Measurements from ENCODE around the gene SLC24A3.

The SLC24A3 gene

GRCh38 chr20:19408971-19409370 is 196.5 kb downstream of the SLC24A3 start:
- H3K36me3 ChIP-seq (ENCODE audit: control insufficient read depth, insufficient read depth, low read length), result no peaks in the 10 kb centered on the region
- no peaks in the 10 kb centered on the region for H3K27me3 ChIP-seq (ENCODE audit: control insufficient read depth, insufficient read depth, low read length)
- no peak overlapping the region for H3K27ac ChIP-seq (ENCODE audit: low read depth, low read length)
- H3K4me1 ChIP-seq (ENCODE audit: control insufficient read depth, insufficient read depth, low read length), result peaks cover 3% of the 10 kb centered on the region; the same call in 1 of the 2 replicates
- no peak overlapping the region for H3K9ac ChIP-seq (ENCODE audit: low read length)
- no peaks in the 10 kb centered on the region for H3K9me3 ChIP-seq (ENCODE audit: control insufficient read depth, insufficient read depth, low read depth, low read length)
- no peak overlapping the region for H3K4me3 ChIP-seq (ENCODE audit: low read depth, low read length)

DNA sequence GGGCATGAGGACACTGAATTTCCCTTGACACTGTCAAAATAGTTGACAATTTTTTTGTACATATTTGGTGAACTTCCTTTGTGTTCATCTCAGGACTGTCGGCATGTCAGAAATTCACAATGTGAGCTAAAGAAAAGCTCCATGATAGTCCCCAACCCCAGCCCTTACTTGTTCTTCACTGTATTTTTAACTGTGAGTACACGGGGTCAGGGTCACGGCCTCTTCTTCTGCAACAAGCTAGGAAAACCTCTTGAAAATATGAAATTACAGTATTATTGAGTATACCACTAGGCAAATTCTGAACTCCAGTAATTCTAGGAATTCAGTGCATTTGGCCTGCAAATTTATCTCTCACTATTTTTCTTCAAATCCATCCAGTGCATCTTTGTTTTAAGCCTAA is 199.4 kb downstream of the SLC24A3 start:
- H3K4me3 ChIP-seq (ENCODE audit: low read depth, low read length), result no peak overlapping the region
- H3K36me3 ChIP-seq (ENCODE audit: control insufficient read depth, insufficient read depth, low read length), result no peaks in the 10 kb centered on the region

DNA sequence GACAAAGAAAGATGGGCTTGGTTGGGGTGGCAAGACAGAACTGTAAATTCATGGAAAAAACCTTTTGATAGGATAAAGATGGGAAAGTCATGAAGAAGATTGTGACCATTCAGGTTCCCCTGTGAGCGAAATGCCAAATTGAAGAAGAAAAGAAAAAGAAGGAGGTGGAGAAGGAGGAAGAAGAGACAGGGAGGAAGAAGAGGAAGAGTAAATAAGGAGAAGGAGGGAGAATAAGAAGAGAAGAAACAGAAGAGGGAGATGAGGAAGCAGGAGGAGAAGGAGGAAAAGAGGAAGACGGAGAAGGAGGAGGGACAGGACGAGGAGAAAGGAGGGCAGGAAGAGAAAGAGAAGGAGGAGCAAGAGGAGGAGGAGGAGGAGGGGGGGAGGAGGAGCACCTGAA is 199.8 kb downstream of the SLC24A3 start:
- Histone ChIP-seq H3K9ac (ENCODE audit: low read length) (no peak overlapping the region), H3K36me3 (ENCODE audit: control insufficient read depth, insufficient read depth, low read length) (no peaks in the 10 kb centered on the region), H3K4me1 (ENCODE audit: control insufficient read depth, insufficient read depth, low read length) (peaks cover 3% of the 10 kb centered on the region; the same call in 1 of the 2 replicates), H3K27me3 (ENCODE audit: control insufficient read depth, insufficient read depth, low read length) (no peaks in the 10 kb centered on the region), H3K4me3 (ENCODE audit: low read depth, low read length) (no peak overlapping the region), H3K9me3 (ENCODE audit: control insufficient read depth, insufficient read depth, low read depth, low read length) (no peaks in the 10 kb centered on the region), H3K27ac (ENCODE audit: low read depth, low read length) (no peak overlapping the region)

More for the DNA sequence above, 199.4 kb downstream of the SLC24A3 start:
- Histone ChIP-seq H3K4me1 (ENCODE audit: control insufficient read depth, insufficient read depth, low read length) (peaks cover 3% of the 10 kb centered on the region; the same call in 1 of the 2 replicates), H3K27me3 (ENCODE audit: control insufficient read depth, insufficient read depth, low read length) (no peaks in the 10 kb centered on the region), H3K27ac (ENCODE audit: low read depth, low read length) (no peak overlapping the region), H3K9me3 (ENCODE audit: control insufficient read depth, insufficient read depth, low read depth, low read length) (no peaks in the 10 kb centered on the region), H3K9ac (ENCODE audit: low read length) (no peak overlapping the region)

GRCh38 chr20:19414600-19414999 is 202.2 kb downstream of the SLC24A3 start:
- Histone ChIP-seq H3K9ac (ENCODE audit: low read length) (no peak overlapping the region), H3K27ac (ENCODE audit: low read depth, low read length) (no peak overlapping the region), H3K27me3 (ENCODE audit: control insufficient read depth, insufficient read depth, low read length) (no peaks in the 10 kb centered on the region), H3K36me3 (ENCODE audit: control insufficient read depth, insufficient read depth, low read length) (no peaks in the 10 kb centered on the region), H3K4me3 (ENCODE audit: low read depth, low read length) (no peak overlapping the region), H3K9me3 (ENCODE audit: control insufficient read depth, insufficient read depth, low read depth, low read length) (no peaks in the 10 kb centered on the region), H3K4me1 (ENCODE audit: control insufficient read depth, insufficient read depth, low read length) (no peaks in the 10 kb centered on the region)

DNA sequence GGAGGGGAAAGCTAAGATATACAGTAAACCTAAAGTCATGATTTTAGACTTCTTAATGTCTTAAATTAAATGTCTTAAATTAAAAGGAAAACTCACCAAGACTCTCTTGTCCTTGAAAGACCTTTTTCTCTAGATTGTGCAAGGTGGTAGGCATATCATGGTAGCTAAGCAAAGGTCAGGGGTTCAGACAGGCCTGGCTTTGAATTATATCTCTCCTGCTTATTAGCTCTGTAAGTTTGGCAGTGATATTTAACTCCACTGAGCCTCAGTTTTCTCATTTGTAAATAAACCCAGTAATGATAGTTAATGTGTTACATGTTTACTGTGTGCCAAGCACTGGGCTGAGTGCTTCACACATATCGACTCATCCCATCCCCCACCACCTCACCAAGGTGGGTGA is 203.3 kb downstream of the SLC24A3 start:
- no peaks in the 10 kb centered on the region for H3K27me3 ChIP-seq (ENCODE audit: control insufficient read depth, insufficient read depth, low read length)
- H3K4me1 ChIP-seq (ENCODE audit: control insufficient read depth, insufficient read depth, low read length), result no peaks in the 10 kb centered on the region
- H3K36me3 ChIP-seq (ENCODE audit: control insufficient read depth, insufficient read depth, low read length), result no peaks in the 10 kb centered on the region
- no peaks in the 10 kb centered on the region for H3K9me3 ChIP-seq (ENCODE audit: control insufficient read depth, insufficient read depth, low read depth, low read length)
- H3K9ac ChIP-seq (ENCODE audit: low read length), result no peak overlapping the region
- no peak overlapping the region for H3K4me3 ChIP-seq (ENCODE audit: low read depth, low read length)
- no peak overlapping the region for H3K27ac ChIP-seq (ENCODE audit: low read depth, low read length)

DNA sequence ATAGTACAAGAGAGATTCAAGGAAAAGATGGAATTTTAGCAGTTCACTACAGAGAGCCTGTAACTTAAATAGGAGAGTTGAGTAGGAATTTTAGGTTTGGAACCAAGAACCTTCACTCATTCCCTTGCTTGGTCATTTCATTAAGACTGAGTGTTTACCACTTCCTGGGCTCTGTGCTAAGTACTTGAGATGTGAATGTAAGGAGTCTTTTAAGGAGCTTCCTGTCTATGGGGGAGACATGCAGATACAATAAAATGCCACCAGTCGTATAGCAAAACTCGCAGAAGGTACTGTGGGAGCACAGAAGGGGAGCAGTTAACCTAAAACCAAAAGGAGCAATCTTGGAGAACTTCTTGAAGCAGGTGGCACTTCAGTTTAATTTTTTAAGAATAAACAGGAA is 204.2 kb downstream of the SLC24A3 start:
- Histone ChIP-seq H3K9me3 (ENCODE audit: control insufficient read depth, insufficient read depth, low read depth, low read length) (0 out of 2 replicates have a peak, but pooled peaks cover 3% of the 10 kb centered on the region), H3K27ac (ENCODE audit: low read depth, low read length) (no peak overlapping the region), H3K36me3 (ENCODE audit: control insufficient read depth, insufficient read depth, low read length) (no peaks in the 10 kb centered on the region), H3K4me1 (ENCODE audit: control insufficient read depth, insufficient read depth, low read length) (no peaks in the 10 kb centered on the region), H3K4me3 (ENCODE audit: low read depth, low read length) (no peak overlapping the region), H3K27me3 (ENCODE audit: control insufficient read depth, insufficient read depth, low read length) (no peaks in the 10 kb centered on the region), H3K9ac (ENCODE audit: low read length) (no peak overlapping the region)

GRCh38 chr20:19419396-19419795 is 207.0 kb downstream of the SLC24A3 start:
- peaks cover 21% of the 10 kb centered on the region for H3K4me1 ChIP-seq (ENCODE audit: control insufficient read depth, insufficient read depth, low read length)
- H3K36me3 ChIP-seq (ENCODE audit: control insufficient read depth, insufficient read depth, low read length), result no peaks in the 10 kb centered on the region
- H3K9ac ChIP-seq (ENCODE audit: low read length), result no peak overlapping the region
- H3K27me3 ChIP-seq (ENCODE audit: control insufficient read depth, insufficient read depth, low read length), result no peaks in the 10 kb centered on the region
- 0 out of 2 replicates have a peak, but pooled peaks cover 3% of the 10 kb centered on the region for H3K9me3 ChIP-seq (ENCODE audit: control insufficient read depth, insufficient read depth, low read depth, low read length)
- no peak overlapping the region for H3K27ac ChIP-seq (ENCODE audit: low read depth, low read length)
- H3K4me3 ChIP-seq (ENCODE audit: low read depth, low read length), result no peak overlapping the region

- Histone ChIP-seq H3K36me3 (ENCODE audit: control insufficient read depth, insufficient read depth, low read length) (no peaks in the 10 kb centered on the region), H3K27me3 (ENCODE audit: control insufficient read depth, insufficient read depth, low read length) (no peaks in the 10 kb centered on the region), H3K4me1 (ENCODE audit: control insufficient read depth, insufficient read depth, low read length) (peaks cover 25% of the 10 kb centered on the region), H3K27ac (ENCODE audit: low read depth, low read length) (peak overlapping the region; percentile 63; the same call in 1 of the 2 replicates), H3K4me3 (ENCODE audit: low read depth, low read length) (peak overlapping the region; percentile 23; the same call in 1 of the 2 replicates), H3K9ac (ENCODE audit: low read length) (no peak overlapping the region), H3K9me3 (ENCODE audit: control insufficient read depth, insufficient read depth, low read depth, low read length) (0 out of 2 replicates have a peak, but pooled peaks cover 3% of the 10 kb centered on the region)
These were observed 210.9 kb downstream of the SLC24A3 start for GRCh38 chr20:19423097-19423899.

GRCh38 chr20:19423900-19424620 is 211.6 kb downstream of the SLC24A3 start:
- peaks cover 25% of the 10 kb centered on the region for H3K4me1 ChIP-seq (ENCODE audit: control insufficient read depth, insufficient read depth, low read length)
- no peak overlapping the region for H3K4me3 ChIP-seq (ENCODE audit: low read depth, low read length)
- no peak overlapping the region for H3K9ac ChIP-seq (ENCODE audit: low read length)
- H3K36me3 ChIP-seq (ENCODE audit: control insufficient read depth, insufficient read depth, low read length), result no peaks in the 10 kb centered on the region
- 0 out of 2 replicates have a peak, but pooled peaks cover 3% of the 10 kb centered on the region for H3K9me3 ChIP-seq (ENCODE audit: control insufficient read depth, insufficient read depth, low read depth, low read length)
- H3K27ac ChIP-seq (ENCODE audit: low read depth, low read length), result no peak overlapping the region
- H3K27me3 ChIP-seq (ENCODE audit: control insufficient read depth, insufficient read depth, low read length), result no peaks in the 10 kb centered on the region

- 0 out of 2 replicates have a peak, but pooled peaks cover 2% of the 10 kb centered on the region for H3K9me3 ChIP-seq (ENCODE audit: control insufficient read depth, insufficient read depth, low read depth, low read length)
- H3K27ac ChIP-seq (ENCODE audit: low read depth, low read length), result no peak overlapping the region
- H3K9ac ChIP-seq (ENCODE audit: low read length), result no peak overlapping the region
- H3K27me3 ChIP-seq (ENCODE audit: control insufficient read depth, insufficient read depth, low read length), result no peaks in the 10 kb centered on the region
- H3K4me3 ChIP-seq (ENCODE audit: low read depth, low read length), result no peak overlapping the region
- H3K4me1 ChIP-seq (ENCODE audit: control insufficient read depth, insufficient read depth, low read length), result peaks cover 25% of the 10 kb centered on the region
- no peaks in the 10 kb centered on the region for H3K36me3 ChIP-seq (ENCODE audit: control insufficient read depth, insufficient read depth, low read length)
These were observed 213.9 kb downstream of the SLC24A3 start for GRCh38 chr20:19426356-19426755.

DNA sequence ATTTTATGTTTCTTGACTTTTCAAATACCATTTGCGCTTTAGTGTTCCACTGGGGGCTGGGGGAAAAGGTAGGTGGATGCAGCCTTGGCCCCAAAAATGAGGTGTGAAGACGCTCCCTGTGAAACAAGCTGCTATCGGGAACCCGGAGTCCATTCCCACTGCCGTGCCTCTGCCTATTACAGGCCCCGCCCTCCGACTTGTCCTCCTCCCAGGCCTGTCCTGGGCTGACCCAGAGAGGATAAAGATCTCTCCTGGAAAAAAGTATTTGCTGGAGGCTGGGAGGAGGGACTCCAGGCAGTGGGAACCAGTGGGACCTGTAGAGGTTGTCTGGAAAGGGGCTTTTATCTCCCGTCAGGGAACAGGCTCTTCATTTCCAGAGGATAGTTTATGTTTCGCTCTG is 215.0 kb downstream of the SLC24A3 start:
- no peak overlapping the region for H3K27ac ChIP-seq (ENCODE audit: low read depth, low read length)

More for the DNA sequence above, 215.0 kb downstream of the SLC24A3 start:
- H3K4me1 ChIP-seq (ENCODE audit: control insufficient read depth, insufficient read depth, low read length), result peaks cover 25% of the 10 kb centered on the region
- no peaks in the 10 kb centered on the region for H3K9me3 ChIP-seq (ENCODE audit: control insufficient read depth, insufficient read depth, low read depth, low read length)
- H3K4me3 ChIP-seq (ENCODE audit: low read depth, low read length), result no peak overlapping the region
- no peaks in the 10 kb centered on the region for H3K36me3 ChIP-seq (ENCODE audit: control insufficient read depth, insufficient read depth, low read length)
- no peaks in the 10 kb centered on the region for H3K27me3 ChIP-seq (ENCODE audit: control insufficient read depth, insufficient read depth, low read length)
- no peak overlapping the region for H3K9ac ChIP-seq (ENCODE audit: low read length)
